Glutamatergic neuron (in vitro differentiated cells): ENCODE measurements around the gene IDI2. TPM values are rescaled to one million over a fixed set of nuclear protein-coding genes. Genes with fewer than 3 reads are reported as not detected.

ENCODE experiments used
- DNase-seq: peaks from one replicate; pipeline ENCODE4 v3.0.0; 2022
- H3K27ac Mint-ChIP-seq: one replicate; pipeline ENCODE4 v1.8.0; 2020; ENCODE audit warnings: mild to moderate bottlenecking, mixed read lengths, inconsistent platforms; ENCODE audit not compliant: unreplicated experiment
- H3K27me3 Mint-ChIP-seq: one replicate; pipeline ENCODE4 v1.8.0; 2020; ENCODE audit warnings: mild to moderate bottlenecking, moderate library complexity, mixed read lengths, inconsistent platforms; ENCODE audit not compliant: unreplicated experiment
- H3K36me3 Mint-ChIP-seq: one replicate; pipeline ENCODE4 v1.8.0; 2020; ENCODE audit warnings: mild to moderate bottlenecking, mixed read lengths, inconsistent platforms; ENCODE audit not compliant: unreplicated experiment
- H3K4me1 Mint-ChIP-seq: one replicate; pipeline ENCODE4 v1.8.0; 2020; ENCODE audit warnings: mild to moderate bottlenecking, low read depth, mixed read lengths, inconsistent platforms; ENCODE audit not compliant: unreplicated experiment
- H3K4me3 Mint-ChIP-seq: one replicate; pipeline ENCODE4 v1.8.0; 2020; ENCODE audit warnings: mild to moderate bottlenecking, mixed read lengths, inconsistent platforms; ENCODE audit not compliant: unreplicated experiment
- H3K9me3 Mint-ChIP-seq: one replicate; pipeline ENCODE4 v1.8.0; 2020; ENCODE audit warnings: mild to moderate bottlenecking, moderate library complexity, mixed read lengths, inconsistent platforms; ENCODE audit not compliant: unreplicated experiment
- CTCF ChIP-seq: fragments of 200-600 bp; sonication (generic); IDR thresholded peaks from one replicate; pipeline ENCODE4 v1.5.0; 2021; ENCODE audit not compliant: partially characterized antibody, unreplicated experiment
- total RNA-seq: library from RNA; stranded (reverse); fragmentation: NEBNext Ultra II Directional; extraction: Animal tissue kit (Norgen Biotek cat#: 25700); gene quantifications from one replicate; pipeline ENCODE4 v1.2.1, GENCODE V29; 2021; ENCODE audit not compliant: unreplicated experiment

The IDI2 gene
- total RNA-seq, 1 donor from 2014 or later = not detected

GRCh38 chr10:971613-972012, 54.0 kb downstream of the IDI2 start:
- Mint-ChIP-seq H3K9me3 (peaks cover 6% of the 10 kb centered on the region), H3K4me3 (no peak overlapping the region), H3K27me3 (no peaks in the 10 kb centered on the region), H3K36me3 (peaks cover 8% of the 10 kb centered on the region), H3K4me1 (no peaks in the 10 kb centered on the region), H3K27ac (no peak overlapping the region)
- no peak for DNase-seq
- no peak for TF ChIP-seq CTCF

- Mint-ChIP-seq H3K9me3 (peaks cover 6% of the 10 kb centered on the region), H3K27ac (no peak overlapping the region), H3K36me3 (peaks cover 5% of the 10 kb centered on the region), H3K4me1 (no peaks in the 10 kb centered on the region), H3K4me3 (no peak overlapping the region), H3K27me3 (no peaks in the 10 kb centered on the region)
- DNase-seq = no peak
- TF ChIP-seq CTCF = no peak
Measured at GRCh38 chr10:971150-971542, 54.5 kb downstream of the IDI2 start.

GRCh38 chr10:970311-971149, 55.1 kb downstream of the IDI2 start:
- Mint-ChIP-seq H3K4me3 (no peak overlapping the region), H3K27ac (no peak overlapping the region), H3K36me3 (peaks cover 3% of the 10 kb centered on the region), H3K27me3 (no peaks in the 10 kb centered on the region), H3K4me1 (no peaks in the 10 kb centered on the region), H3K9me3 (peaks cover 6% of the 10 kb centered on the region)
- DNase-seq = no peak
- no peak for TF ChIP-seq CTCF

GRCh38 chr10:969473-970150, 56.0 kb downstream of the IDI2 start:
- H3K4me1 Mint-ChIP-seq = no peaks in the 10 kb centered on the region
- H3K36me3 Mint-ChIP-seq = no peaks in the 10 kb centered on the region
- peaks cover 6% of the 10 kb centered on the region for H3K9me3 Mint-ChIP-seq
- no peak for DNase-seq
- H3K4me3 Mint-ChIP-seq = no peak overlapping the region
- no peak for TF ChIP-seq CTCF
- no peak overlapping the region for H3K27ac Mint-ChIP-seq
- no peaks in the 10 kb centered on the region for H3K27me3 Mint-ChIP-seq

Other genes starting within 250 kb of the IDI2 start
- gene LARP4B, start 94.2 kb downstream of the IDI2 start, total RNA-seq = 65.6 TPM
- 45.4 TPM for gene GTPBP4, start 37.4 kb downstream of the IDI2 start, total RNA-seq
- 103 TPM for gene IDI1, start 23.3 kb upstream of the IDI2 start, total RNA-seq
- gene WDR37, start 30.5 kb upstream of the IDI2 start, total RNA-seq = 27.8 TPM